Measurements from ENCODE around the gene SLC31A2.
"Not testable (repeated sequence)": the region's sequence is repeated elsewhere in the genome, so short reads cannot be mapped to it uniquely, and the experiment has no call there.

SLC31A2 gene

GRCh38 chr9:113150670-113151611 is at the start of gene SLC31A2:
Gene SLC31A2, plus strand, starts transcription at chr9:113151007. Its CDS starts 68 bp downstream, at chr9:113151075.
- DNase-seq (ENCODE audit: low read depth, low spot score) = no peak

- not testable (repeated sequence) for DNase-seq (ENCODE audit: low read depth, low spot score)
These were observed 45.5 kb upstream of the SLC31A2 start for GRCh38 chr9:113105345-113105744.

GRCh38 chr9:113111065-113111951 is 39.5 kb upstream of the SLC31A2 start:
- DNase-seq (ENCODE audit: low read depth, low spot score) = not testable (repeated sequence)

- not testable (repeated sequence) for DNase-seq (ENCODE audit: low read depth, low spot score)
These were observed 37.9 kb upstream of the SLC31A2 start for GRCh38 chr9:113112706-113113510.

GRCh38 chr9:113118829-113119228 is 32.0 kb upstream of the SLC31A2 start:
- DNase-seq (ENCODE audit: low read depth, low spot score) = not testable (repeated sequence)

- no peak for DNase-seq (ENCODE audit: low read depth, low spot score)
These were observed 25.3 kb upstream of the SLC31A2 start for GRCh38 chr9:113125386-113126035.

GRCh38 chr9:113129466-113129865 is 21.3 kb upstream of the SLC31A2 start:
- no peak for DNase-seq (ENCODE audit: low read depth, low spot score)

GRCh38 chr9:113129884-113130283 is 20.9 kb upstream of the SLC31A2 start:
- DNase-seq (ENCODE audit: low read depth, low spot score) = no peak

- DNase-seq (ENCODE audit: low read depth, low spot score) = no peak
These were observed 19.1 kb upstream of the SLC31A2 start for GRCh38 chr9:113131689-113132151.

- no peak for DNase-seq (ENCODE audit: low read depth, low spot score)
These were observed 13.3 kb upstream of the SLC31A2 start for GRCh38 chr9:113137196-113138168.

- no peak for DNase-seq (ENCODE audit: low read depth, low spot score)
These were observed 12.0 kb upstream of the SLC31A2 start for GRCh38 chr9:113138760-113139159.

GRCh38 chr9:113139225-113139829 is 11.5 kb upstream of the SLC31A2 start:
- DNase-seq (ENCODE audit: low read depth, low spot score) = no peak

- DNase-seq (ENCODE audit: low read depth, low spot score) = no peak
These were observed 10.9 kb upstream of the SLC31A2 start for GRCh38 chr9:113139953-113140352.

GRCh38 chr9:113140896-113141295 is 9.9 kb upstream of the SLC31A2 start:
- not testable (repeated sequence) for DNase-seq (ENCODE audit: low read depth, low spot score)

- DNase-seq (ENCODE audit: low read depth, low spot score) = no peak
These were observed 7.2 kb upstream of the SLC31A2 start for GRCh38 chr9:113143432-113144227.

- no peak for DNase-seq (ENCODE audit: low read depth, low spot score)
These were observed 2.5 kb upstream of the SLC31A2 start for GRCh38 chr9:113148372-113148705.

- no peak for DNase-seq (ENCODE audit: low read depth, low spot score)
These were observed 1.9 kb upstream of the SLC31A2 start for GRCh38 chr9:113148781-113149510.

GRCh38 chr9:113149561-113149960 is 1.2 kb upstream of the SLC31A2 start:
- not testable (repeated sequence) for DNase-seq (ENCODE audit: low read depth, low spot score)

Measured in brain pericyte (primary cell).